HG02610 (cell line): ENCODE data around the gene MAL.

Experiments used
- ATAC-seq: cut with Tn5 transposase; IDR thresholded peaks from one replicate; pipeline ENCODE4 v1.9.1; 2021; ENCODE audit warnings: mild to moderate bottlenecking, moderate library complexity; ENCODE audit not compliant: unreplicated experiment

Gene MAL

DNA sequence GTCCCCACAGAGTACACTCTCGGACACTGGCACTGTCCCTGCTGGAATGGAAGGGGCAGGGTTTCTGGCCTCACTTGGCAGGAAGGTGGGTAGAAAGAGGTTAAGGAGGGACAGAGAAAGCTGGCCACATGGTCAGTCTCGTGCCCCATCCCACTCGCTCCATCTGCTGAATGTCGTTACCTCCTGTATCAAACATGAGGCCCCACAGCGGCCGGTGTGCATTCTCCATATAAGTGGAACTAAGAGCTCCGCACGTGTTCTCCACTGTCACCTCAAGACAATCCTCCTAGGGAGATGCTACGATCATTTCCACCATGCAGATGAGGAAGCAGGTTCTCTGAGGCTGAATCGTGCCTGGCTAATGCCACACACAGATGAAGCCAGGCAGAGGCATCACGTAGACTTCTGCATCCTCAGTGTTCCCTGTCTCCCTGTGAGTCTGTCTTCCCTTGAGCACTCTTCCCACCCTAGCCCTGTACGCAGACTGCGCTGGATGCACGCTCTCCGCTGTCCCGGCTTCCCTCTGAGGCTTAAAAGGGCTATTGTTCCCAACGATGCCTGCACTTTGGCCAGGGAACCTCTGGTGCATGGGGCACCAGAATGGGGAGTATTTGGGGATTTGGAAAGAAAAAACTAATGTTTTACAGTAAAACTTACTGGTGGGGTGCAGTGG, 35.1 kb downstream of the MAL start:
- no peak for ATAC-seq

DNA sequence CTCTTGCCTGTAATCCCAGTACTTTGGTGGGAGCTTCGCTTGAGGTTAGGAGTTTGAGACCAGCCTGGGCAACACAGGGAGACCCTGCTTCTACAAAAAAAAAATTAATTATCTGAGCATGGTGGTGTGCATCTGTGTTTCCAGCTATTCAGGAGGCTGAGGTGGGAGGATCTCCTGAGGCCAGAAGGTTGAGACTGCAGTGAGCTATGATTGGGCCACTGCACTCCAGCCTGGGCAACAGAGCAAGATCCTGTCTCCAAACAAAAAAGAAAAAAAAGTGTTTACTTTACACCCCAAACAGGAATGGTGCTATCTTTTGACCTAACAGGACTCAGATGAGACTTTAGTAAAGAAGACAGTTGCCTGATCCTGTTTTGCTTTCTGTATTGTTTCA, 35.6 kb downstream of the MAL start:
- no peak for ATAC-seq

DNA sequence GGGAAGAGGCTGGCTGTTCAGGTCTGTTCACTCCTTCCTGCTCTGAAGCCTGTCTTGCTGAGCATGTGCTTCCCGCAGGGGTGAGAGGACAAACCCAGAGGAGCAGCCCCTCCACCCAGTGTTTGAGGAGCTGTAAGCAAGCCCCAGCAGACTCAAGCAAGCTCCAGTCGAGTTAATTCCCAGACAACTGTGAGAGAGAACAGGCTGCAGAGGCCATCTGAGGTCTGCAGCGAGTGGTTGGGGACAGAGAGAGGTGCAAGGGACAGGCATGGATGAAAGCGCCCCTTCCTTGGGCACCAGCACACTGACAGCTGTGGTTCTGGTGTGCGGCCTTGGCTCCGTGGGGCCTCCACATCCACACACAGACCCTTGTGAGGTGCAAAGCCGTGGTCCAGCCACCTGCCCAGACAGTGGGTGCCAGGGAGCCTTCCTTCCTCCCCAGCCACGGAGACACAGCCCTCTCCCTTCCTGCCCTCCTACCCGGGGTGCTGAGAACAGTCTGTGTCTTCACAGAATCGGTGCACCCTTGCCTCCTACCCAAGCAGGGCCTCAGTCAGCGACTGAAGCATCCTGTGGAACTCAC, 36.2 kb downstream of the MAL start:
- ATAC-seq, result no peak

DNA sequence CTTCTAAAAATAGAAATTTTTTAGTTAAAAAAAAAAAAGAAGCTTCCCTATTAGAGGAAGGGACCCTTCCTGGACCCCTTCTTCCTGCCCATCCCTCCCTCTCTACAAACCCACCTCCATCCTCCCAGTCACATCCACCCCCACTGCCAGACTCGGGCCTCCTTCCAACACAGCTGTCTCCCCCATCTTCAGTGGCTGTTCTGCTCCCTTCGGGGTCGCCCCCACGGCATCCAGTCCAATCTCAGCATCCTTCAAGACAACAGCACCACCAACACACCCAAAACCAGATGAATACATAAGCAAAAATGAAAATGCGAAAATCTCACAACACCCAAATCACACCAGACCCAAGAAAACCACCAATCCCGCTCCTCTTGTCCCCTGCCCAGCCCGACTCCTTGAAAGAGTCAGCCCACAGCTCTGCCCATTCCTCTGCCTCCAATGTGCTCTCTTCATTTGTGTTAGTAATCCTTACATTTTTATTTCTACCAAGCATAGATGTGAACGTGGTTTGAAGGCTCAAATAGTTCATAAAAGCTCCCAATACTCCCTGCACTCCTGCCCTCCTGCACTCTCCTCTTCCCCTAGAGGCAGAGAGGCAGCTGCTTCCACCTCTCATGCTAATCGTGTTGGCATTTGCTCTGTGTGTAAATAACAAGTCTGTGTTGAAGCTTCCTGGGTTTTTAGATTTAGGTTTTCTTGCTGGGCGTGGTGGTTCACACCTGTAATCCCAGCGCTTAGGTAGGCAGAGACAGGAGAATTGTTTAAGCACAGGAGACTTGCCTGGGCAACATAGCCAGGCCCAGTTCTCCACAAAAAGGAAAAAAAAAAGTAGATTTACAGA, 37.0 kb downstream of the MAL start:
- ATAC-seq, result peak; percentile 23

DNA sequence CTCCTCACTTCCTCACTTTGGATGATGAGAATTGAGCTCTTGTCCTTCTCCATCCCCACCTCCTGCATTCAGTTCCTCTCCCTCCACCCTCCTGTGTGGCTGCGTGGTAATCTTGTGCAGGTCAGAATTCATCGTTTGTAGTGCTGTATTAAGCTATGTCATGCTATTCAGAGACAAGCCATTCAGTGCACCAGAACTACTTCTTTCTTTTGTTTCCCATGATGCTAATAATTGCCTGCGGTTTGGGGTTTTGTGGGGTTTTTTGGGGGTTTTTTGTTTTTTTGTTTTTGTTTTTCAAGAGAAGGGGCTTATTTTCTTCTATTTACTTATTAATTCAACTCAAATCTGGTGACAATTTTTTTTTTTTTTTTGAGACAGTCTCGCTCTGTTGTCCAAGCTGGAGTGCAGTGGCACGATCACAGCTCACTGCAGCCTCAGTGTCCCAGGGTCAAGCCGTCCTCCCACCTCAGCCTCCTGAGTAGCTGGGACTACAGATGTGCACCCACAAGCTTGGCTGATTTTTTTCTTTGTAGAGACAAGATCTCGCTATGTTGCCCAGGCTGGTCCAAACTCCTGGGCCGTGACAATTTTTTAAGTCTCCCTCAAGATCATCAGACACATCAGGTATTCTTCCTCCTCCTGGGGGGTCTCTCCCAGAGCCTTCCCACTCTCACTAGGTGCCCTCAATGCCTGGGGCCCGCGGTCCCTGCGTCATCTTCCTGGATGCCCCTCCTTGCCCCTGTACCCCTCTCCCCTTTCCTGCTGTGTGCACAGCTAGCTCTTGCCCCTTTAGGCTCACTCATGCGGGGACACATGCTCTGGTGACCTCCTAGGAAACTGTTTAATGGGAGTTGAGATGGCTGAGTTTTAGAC, 37.8 kb downstream of the MAL start:
- peak; percentile 83 for ATAC-seq

DNA sequence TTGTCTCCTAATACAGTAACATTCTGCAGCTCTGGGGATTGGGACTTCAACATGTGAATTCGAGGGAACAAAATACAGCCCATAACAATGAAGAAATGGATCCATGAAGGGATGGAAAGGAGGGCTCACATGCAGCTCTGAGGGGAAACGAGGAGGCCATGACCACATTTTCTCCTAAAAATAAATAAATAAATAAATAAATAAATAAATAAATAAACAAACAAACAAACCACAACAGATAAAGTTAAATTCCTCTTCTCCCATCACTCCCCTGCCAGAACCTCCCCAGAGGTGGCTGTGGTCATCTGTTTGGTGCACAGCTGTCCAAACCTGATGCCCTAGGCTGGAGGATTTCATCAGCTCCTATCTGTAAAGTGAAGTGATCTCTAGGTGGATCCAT, 42.7 kb downstream of the MAL start:
- ATAC-seq, result no peak

- no peak for ATAC-seq
Observed at GRCh38 chr2:95069465-95069864, 44.0 kb downstream of the MAL start.

GRCh38 chr2:95071856-95072255, 46.3 kb downstream of the MAL start:
- no peak for ATAC-seq

DNA sequence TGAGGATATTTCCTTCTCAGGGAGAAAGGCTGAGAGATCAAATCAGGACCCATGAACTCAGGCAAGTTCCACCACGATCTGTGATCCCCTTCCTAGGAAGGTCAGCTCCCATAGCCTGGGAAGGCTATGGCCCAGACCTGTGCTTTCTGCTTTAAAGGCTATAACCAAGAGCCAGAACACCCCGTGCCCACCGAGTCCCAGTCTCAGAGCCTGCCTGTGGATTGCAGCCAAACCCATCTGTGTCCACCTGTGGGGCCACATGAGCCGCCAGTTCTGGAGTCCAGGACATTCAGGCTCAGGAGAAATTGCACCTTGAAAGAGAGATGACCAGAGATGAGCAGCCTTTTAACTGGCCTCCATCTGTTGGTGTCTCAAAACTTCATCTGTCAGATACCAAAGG, 46.9 kb downstream of the MAL start:
- no peak for ATAC-seq

DNA sequence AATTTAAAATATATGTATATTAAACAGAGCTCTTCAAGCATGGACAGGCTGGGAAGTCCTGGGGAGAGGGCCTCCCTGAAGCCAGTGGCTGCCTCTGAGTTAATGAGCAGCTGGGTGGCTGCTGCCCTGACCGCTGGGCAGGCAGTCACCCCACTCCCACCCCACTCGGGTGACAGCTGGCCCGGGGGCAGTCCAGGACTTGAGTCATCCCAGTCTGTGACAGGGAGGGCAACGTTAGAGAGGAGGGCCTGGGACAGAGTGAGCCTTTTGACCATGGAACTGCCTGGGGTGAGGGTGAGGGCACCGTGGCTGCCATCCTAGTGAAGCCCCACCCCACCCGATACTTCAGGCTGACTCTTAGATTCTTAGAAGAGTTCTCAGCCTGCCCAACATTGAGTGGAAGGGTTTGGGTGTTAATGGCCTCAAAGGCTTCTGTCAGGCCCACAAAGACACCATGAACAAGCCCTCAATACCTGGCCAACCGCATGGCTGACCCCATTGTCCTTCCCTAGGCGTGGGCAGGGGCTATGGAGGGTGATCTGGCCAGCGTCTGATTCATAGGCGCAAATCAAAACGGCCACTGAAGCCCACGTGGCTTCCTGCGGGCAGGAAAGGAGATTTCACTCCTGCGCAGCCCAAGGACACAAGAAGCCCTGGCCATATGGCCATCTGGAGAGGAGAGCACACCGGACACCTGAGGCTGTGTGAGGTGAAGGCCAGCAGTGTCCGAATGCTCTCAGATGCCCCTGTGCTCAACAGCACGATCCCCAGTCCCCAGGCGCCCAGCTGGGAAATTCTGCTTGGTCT, 48.6 kb downstream of the MAL start:
- no peak for ATAC-seq

DNA sequence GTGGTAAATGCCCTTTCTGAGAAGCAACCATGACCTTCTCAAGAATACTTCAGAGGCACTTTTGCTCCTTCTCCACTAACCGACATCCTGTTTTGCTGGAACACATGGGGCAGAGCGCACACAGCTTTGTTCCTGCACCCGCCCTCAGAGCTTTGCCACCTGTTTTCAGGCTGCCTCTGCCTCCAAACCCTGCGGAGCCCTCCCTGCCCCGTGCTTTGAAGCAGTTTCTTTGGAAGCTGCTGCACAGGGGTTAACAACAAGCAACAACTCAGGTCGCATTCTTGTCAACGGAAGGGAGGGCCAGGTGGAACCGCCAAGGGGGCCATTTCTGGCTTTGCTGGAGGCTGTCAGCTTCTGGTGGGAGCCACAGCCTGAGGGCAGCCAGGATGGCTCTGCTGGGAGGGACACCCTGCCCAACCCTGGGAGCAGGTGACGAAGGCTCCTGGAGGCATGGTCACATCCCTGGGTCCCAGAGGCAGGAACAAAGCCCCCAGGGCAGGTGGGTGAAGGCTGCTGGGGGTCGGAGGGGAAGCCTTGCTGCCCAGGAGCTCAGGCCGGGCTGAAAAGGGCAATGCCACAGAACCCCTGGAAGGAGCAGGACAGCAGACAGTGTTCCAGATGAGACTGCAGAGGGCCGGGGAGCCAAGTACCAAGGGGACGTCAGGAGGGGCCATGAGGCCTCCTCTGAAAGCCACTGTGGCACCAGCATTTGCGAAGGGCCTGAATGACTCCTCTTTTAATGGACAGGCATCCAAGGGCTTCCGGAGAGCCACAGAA, 49.3 kb downstream of the MAL start:
- no peak for ATAC-seq

GRCh38 chr2:95075440-95076132, 50.1 kb downstream of the MAL start:
- ATAC-seq, result no peak

DNA sequence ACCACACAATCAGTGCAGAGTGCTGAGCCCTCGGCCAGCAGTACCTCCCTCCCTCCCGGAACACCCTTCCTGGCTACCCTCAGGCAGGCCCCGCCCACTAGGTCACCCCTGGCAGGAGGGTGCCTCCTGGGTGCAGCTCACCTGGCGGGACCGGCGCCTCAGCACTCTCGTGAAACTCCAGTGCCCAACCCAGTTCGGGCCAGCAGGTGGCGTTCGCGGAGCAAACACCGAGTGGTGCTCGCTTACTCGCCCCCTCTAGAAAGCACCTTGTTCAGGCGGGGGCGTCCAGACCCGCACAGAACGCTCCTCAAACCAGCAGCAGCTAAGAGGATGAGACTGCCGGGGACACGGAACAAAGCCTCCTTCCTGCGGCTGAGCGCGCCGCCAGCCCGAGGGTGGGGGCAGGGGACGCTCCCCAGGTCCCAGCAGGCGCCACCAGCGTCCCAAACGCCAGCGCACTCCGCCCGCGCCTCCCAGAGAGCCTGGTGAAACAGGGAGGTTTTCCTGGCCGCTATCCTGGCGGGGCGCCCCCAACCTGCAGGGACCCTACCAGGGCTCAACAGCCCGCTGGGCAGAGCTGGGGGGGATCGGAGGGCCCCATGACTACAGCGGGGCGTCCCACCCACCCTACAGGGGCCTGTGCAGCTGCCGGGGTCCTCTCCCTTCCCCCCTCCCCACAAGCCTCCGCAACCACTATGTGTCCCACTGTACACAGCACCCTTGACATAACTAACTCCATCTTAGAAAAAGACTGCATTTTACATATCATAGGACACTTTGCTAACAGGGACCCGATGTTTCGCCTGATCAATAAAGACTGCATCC, 51.4 kb downstream of the MAL start:
- peak; percentile 83 for ATAC-seq

DNA sequence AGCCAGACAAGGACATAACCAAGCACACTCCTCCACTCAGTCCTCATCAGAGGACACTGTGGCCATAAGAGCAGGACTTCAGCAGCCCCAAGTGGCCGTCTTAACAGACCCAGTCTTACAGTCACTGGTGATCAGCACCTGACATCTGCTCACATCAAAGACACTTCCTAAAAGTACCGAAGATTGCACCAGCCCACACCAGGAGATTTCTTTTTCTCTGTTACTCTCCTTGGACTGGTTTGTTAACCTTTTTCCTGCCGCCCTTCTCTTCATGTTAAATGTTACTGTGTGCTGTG, 52.0 kb downstream of the MAL start:
- ATAC-seq, result no peak

DNA sequence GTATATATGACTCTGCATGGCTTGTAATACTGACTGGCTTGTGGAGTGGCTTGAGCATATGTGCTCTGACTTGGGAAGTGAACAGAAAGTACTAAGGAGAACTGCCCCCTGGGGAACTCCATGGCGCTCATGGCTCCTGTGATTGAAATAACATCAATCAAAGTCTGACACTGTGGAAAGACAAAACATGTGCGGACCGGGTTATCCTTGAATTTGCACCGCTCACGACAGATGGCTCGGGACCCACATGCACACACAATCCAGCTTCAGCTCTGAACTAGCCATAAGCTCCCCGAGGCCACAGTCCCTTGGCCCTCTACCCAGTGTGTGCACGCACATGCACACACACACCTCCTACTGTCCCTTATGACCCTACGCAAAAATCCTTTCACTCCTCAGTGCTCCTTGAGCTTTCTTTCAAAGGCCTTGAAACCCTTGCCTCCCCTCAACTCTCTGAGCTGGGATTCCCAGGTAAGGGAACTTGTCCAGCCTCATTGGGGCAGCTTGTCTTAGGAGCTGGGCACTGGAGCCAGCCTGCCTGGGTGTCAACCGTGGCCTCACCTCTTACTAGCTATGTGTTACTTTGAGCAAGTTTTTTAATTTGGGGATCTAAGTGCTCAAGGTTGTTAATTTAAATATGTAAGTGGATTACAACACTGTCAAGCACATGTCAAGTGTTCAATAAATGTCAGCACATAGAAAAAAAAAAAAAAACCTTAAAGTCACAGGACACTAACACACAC, 52.5 kb downstream of the MAL start:
- no peak for ATAC-seq

DNA sequence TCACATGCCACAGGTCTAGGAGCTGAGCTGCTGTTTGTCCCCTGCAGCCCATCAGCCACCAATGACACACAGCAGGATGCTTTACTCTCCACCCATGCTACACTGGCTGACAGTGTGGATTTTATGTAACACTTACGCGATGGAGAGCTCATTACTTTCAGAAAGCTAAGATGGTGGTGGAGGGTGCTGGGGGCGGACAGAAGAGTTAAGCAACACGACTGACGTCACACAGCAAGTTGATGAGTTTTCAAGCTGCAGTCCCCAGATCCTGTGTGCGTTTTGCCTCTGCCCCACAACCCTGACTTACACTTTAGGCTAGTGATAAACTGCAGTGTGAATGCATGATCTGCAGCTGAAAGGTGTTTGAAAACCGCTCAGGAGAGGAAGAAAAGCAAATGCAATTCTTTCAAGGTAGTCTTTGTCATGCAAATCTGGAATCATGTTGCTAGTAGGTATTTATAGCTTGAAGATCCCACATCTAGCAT, 53.7 kb downstream of the MAL start:
- ATAC-seq, result no peak

- ATAC-seq, result no peak
Observed at GRCh38 chr2:95082477-95082876, 57.0 kb downstream of the MAL start.

DNA sequence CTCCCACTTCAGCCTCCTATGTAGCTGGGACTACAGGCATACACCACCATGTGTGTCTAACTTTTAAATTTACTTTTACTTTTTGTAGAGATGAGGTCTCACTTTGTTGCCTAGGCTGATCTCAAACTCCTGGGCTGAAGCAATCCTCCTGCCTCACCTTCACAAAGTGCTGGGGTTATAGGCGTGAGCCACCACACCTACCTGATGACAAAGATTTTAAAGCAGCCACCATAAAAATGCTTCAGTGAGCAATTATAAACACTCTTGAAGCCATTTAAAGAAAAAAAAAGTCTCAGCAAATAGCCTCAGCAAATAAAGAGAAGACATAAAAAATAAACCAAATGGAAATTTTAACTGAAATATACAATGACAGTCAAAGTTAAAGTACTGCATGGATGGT, 60.5 kb downstream of the MAL start:
- no peak for ATAC-seq
